Hematopoietic multipotent progenitor cell treated with erythropoietin and hydrocortisone succinate and interleukin-3 and kit ligand, for 6 days (in vitro differentiated cells): ENCODE data around the gene GPAT3.
"Not testable (repeated sequence)": the region's sequence is repeated elsewhere in the genome, so short reads cannot be mapped to it uniquely, and the experiment has no call there.

Experiments used
- DNase-seq: peaks from one replicate; pipeline ENCODE4 v3.0.0-alpha.2; 2015

GPAT3 gene

GRCh38 chr4:83552924-83553323, 17.0 kb downstream of the GPAT3 start:
- DNase-seq = peak; percentile 46

DNA sequence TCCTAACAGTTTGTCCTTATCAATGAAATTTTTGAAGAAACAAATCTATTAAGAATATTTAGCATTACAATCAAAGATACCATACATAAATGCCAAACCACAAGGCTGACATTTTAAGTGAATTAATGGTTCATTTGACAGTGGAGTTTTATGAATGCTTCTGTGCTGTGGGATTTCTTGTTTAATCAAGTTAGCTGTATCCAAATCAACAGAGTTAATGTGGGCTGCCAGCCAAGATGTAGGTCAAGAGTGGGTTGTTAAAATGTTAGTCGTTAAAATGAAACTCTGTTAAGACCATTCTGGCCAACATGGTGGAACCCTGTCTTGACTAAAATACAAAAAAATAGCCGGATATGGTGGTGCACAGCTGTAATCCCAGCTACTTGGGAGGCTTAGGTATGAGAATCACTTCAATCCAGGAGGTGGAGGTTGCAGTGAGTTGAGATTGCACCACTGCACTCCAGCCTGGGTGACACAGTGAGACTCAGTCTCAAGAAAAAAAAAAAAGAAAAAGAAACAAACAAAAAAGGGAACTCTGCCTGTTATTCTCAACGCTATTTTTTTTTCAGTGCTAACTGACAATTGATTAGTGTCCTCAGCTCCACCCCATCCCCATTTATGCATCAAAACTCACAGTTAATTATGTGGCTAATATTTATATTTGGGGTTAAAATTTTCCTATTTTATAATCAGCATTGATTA, 20.2 kb downstream of the GPAT3 start:
- DNase-seq = no peak

DNA sequence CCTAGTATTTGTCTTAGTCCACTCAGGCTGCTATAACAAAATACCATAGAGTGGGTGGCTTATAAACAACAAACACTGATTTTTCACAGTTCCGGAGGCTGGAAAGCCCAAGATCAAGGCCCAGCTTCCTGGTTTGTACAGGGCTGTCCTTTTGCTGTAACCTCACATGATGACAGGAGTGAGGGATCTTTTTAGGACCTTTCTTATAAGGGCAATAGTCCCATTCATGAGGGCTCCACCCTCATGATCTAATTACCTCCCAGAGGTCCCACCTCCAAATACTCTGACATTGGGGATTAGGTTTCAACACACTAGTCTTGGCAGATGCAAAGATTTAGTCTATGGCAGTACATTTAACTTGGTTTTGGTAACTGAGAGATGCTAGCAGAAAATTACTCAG, 20.9 kb downstream of the GPAT3 start:
- DNase-seq = no peak

DNA sequence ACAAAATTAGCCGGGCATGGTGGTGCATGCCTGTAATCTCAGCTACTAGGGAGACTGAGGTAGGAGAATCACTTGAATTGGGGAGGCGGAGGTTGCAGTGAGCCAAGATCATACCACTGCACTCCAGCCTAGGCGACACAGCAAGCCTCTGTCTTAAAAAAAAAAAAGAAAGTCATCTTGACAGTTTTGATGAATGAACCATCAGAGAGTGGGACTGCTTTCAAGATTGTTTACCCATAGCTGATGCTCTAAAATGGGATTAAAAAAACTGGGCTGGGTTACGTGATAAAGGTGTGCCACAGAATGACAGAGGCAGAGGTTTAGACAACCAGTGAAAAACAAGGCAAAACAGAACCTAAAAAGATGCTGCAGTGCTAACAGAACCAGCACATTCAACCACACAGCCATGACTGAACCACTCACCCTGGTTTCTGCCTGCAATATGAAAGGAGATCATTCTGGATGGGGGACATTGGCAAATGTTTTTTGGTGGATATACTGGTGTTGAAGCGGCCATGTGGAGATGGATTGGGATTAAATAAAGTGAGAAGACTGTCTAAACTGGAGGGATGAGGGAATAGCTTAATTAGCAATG, 22.2 kb downstream of the GPAT3 start:
- DNase-seq = no peak

DNA sequence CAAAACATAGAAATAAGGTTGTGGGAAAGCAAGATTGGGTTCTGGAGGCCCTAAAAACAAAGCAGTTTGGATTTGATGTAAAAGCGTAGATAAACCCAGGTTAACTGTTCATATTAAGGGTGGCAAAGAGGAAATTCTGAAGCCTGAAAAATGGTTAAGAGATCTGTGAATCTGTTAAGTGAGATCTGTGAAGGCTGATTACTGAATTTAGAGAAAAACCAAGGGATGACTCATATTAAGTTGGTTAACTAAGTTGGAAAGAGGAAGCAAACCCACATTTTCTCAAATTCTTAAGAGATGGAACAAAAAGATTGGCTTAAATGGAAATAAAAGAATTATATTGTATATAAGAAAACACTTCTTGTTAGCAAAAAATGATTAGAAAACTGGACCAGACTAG, 22.8 kb downstream of the GPAT3 start:
- peak; percentile 77 for DNase-seq

DNA sequence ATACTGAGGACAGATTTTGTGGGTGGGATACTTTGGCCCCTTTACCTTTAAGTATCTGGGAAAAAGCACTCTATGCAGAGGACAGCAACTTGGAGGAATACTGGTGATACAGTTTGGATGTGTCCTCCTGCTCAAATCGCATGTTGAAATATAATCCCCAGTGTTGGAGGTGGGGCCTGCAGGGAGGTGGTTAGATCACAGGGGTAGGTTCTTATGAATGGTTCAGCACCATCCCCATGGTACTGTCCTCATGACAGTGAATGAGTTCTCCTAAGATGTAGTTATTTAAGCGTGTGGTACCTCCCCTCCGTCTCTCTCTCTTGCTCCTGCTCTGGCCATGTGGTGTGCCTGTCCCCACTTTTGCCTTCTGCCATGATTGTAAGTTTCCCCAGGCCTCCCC, 24.6 kb downstream of the GPAT3 start:
- no peak for DNase-seq

DNA sequence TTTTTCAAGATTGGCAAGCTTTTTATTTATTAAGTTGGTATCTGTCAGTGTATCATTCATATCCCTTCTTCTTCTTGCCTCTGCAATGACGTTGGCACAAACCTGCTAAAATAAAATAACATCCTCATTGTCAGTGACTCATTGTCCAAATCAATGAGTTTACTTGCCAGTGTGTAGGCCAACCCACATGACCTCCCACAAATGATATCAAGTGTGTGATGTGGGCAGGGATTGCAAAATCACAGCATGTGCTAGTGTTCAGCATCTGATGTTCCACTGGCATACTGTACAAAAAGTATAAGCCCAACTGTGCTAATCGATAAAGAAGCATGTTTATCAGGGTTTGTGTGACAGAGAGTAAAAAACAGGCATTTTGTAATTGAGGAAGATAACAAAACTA, 25.5 kb downstream of the GPAT3 start:
- peak; percentile 74 for DNase-seq

GRCh38 chr4:83563998-83564397, 28.1 kb downstream of the GPAT3 start:
- peak; percentile 80 for DNase-seq

- no peak for DNase-seq
These were observed 32.2 kb downstream of the GPAT3 start for GRCh38 chr4:83568062-83568461.

DNA sequence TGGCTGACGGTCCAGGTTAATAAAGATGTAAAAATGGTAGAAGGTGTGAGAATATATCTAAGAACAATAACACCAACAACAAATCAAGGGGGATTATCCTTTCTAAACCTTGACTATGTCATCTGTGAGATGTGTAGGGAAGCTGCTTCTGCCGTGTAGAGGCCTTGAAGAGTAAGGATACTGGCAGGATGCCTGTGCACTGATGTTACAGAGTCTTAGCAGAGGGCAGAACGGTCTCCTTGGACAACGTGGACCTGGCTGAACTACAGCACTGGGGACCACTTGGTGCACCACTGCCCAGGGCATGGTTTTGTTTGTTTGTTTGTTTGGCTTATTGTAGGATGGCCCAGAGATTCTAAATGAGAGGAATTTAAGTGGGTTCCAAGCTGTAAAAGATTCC, 33.5 kb downstream of the GPAT3 start:
- DNase-seq = no peak

DNA sequence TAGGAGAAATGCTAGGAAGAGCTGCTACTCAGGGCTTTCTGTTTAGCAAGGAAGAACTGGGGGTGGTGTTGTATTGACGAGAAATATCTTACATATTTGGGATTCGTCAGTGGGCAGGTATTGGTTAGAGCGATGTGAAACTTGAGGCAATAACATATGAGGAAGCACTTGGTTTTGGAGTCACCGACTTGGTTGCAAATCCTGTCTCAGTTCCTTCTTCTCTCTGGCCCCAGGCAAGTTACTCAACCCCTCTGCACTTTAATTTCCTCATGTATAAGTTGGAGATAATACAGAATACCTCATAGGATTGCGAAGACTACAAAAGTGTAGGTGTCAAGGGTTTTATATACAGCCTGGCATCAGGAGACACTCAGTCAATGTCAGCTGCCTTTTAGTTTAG, 34.1 kb downstream of the GPAT3 start:
- DNase-seq = peak; percentile 44

- DNase-seq = no peak
These were observed 36.9 kb downstream of the GPAT3 start for GRCh38 chr4:83572848-83573247.

DNA sequence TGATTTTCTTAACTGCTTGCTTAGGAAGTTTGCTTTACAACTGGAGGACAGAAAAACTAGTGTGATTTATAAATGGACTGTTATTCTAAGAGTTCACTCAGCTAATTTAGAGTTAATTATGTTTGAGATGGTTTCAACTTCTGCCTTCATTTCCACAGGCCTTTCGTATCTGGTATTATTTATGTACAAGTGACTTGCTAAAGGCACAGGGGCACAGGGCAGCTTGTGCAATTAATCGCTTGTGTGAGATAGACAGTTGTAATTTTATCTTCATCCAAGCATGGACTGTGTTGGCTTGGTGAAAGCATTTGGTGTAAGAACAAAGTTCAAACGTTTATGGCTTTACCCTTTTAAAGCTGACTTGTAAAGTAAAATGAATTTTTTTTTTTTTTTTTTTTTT, 38.3 kb downstream of the GPAT3 start:
- no peak for DNase-seq

- DNase-seq = not testable (repeated sequence)
These were observed 40.3 kb downstream of the GPAT3 start for GRCh38 chr4:83576237-83576636.

- no peak for DNase-seq
These were observed 45.7 kb downstream of the GPAT3 start for GRCh38 chr4:83581411-83582288.

DNA sequence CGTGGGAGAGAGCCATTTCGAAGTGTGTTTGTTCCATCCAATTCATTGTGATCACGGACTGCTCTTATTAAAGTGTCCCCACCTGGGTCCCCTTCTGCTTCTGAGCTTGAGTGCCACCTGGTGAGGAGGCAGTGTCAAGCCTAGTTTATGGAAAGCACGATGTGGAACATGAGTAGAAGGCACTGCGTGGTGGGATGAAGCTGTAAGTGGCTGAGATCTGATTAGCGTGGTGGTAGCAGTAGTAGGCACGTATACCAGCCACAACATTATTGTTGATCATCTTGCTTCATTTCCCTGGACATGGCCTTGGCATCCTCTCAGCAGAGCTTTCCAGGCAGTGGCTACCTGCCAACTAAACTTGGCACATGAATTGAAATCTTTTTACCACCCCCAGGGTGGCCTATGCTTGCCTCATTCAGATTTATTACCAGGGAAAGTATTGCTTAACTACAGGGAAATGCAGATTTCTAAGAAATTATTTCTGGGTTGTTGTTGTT, 46.4 kb downstream of the GPAT3 start:
- no peak for DNase-seq

DNA sequence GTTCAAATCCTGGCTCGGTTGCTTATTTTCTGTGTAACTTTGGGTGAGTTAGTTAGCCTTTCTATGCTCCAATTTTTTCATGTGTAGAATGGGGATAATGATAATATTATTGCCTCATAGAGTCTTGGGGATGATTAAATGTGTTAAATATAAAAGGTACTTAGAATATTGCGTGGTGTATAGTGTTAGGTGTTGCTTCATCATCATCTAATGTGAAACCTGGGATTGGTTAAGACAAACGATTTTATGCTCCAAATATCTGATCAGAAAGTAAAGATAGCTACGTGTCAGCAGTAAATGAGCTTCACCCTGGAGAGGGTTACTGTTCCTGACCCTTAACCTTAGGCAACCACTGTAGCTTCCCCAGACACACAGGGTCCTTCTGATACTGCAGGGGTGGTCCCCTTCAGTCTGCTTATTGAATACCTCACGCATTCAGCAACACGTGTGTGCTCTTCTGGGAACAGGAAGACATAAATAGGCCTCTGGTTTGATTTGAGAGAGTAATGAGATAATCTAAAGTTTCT, 50.1 kb downstream of the GPAT3 start:
- no peak for DNase-seq

DNA sequence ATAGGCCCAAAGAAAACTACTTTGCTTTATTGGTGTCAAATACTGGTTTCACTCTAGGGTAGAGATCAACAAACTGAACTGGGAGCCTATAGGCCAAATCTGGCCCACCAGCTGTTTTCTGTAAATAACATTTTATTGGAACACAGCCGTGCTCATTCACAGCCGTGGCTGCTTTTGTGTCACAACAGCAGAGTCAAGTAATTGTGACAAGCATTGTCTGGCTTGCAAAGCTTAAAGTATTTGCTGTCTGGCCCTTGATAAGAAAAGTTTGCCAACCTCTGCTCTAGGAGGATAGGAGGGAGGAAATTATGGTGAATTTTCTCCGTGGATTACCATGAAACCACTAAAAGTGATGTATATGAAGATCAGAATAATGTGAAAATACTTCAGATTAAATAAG, 53.4 kb downstream of the GPAT3 start:
- DNase-seq = peak; percentile 69

DNA sequence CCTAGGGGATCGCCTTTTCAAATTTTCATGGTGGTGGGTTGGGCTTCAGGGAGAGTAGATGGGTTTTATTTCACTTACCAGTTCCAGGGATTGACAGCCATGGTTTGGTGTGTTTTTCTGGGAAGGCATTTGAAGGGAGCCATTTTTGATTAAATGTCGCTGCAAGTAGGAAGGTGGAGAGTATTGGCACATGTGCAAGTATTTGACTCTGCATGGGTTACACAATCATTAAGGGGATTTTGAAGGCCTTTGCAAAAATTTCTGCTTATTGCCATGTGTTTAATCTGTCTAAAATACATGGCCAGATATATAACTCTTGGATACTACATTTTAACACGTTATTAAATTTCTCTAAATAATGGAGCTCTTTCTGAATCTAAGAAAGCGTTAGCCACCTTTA, 55.1 kb downstream of the GPAT3 start:
- DNase-seq = no peak

GRCh38 chr4:83591730-83592129, 55.8 kb downstream of the GPAT3 start:
- DNase-seq = no peak

DNA sequence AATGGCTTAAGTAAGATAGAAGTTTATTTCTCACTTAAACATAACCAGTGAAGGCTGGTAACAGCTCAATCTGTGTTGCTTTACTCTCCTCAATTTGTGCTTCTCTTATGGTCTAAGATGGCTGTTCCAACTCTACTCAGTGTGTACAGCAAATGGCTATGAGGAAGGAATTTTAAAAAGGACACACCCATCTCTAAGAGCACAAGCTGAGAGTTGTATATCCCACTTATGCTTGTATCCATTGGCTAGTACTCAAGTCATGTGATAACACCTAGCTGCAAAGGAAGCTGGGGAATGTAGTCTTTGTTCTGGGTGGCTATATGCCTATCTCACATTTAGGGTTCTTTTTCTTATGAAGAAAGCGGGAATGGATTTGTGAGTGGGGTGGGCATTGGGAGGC, 63.3 kb downstream of the GPAT3 start:
- DNase-seq = peak; percentile 78

DNA sequence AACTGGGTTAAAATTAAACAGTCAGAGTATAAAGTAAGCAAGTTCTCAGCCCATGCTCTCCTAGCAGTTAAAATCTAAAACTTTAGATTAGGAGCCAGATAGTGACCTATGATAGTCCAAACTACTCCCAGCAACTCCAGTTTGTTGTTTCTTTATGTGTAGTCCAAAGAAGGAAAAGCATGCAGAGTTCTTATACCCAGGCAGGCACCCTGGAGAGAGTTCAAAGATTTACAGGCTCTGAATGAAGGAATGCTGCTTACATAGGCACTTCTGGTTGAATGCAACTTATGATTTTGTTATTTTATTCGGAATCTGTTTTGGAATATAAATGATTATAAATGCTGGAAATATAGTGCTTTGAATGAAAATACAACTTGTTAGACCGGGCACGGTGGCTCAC, 67.2 kb downstream of the GPAT3 start:
- DNase-seq = no peak

GRCh38 chr4:83604321-83604720, 68.4 kb downstream of the GPAT3 start:
- no peak for DNase-seq

DNA sequence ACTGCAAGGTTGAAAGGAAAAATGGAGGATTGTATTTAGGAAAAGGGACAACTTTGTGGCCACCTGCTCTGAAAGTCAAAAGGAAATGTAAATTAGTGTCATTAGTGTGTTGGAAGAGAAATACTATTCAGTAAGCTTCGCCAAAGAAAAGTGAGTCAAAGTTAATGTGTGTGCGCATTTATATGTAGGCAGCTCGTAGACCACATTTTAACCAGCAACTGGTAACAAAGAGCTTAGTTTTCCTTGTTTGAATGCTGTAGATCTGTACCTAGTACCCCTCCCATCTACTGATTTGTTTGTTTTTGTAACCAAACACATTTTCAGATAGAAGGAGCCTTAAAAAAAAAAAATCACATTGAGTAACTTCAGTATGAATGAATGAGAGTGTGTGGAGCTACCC, 69.3 kb downstream of the GPAT3 start:
- no peak for DNase-seq
